ENCODE data around the gene NBPF1. TPM values are rescaled to one million over a fixed set of nuclear protein-coding genes. Genes with fewer than 3 reads are reported as not detected.
A peak's percentile ranks its signal among the peaks of the same experiment; 100 is the strongest.
"Not testable (repeated sequence)": the region's sequence is repeated elsewhere in the genome, so short reads cannot be mapped to it uniquely, and the experiment has no call there.

NBPF1 gene
- total RNA-seq, 1 donor from 2014 or later = 20.2 TPM

GRCh38 chr1:16553244-16553643, 60.1 kb downstream of the NBPF1 start:
- DNase-seq (ENCODE audit: low read depth in 2 of 2) = not testable (repeated sequence)

GRCh38 chr1:16550212-16550918, 63.0 kb downstream of the NBPF1 start:
- not testable (repeated sequence) for DNase-seq (ENCODE audit: low read depth in 2 of 2)

DNA sequence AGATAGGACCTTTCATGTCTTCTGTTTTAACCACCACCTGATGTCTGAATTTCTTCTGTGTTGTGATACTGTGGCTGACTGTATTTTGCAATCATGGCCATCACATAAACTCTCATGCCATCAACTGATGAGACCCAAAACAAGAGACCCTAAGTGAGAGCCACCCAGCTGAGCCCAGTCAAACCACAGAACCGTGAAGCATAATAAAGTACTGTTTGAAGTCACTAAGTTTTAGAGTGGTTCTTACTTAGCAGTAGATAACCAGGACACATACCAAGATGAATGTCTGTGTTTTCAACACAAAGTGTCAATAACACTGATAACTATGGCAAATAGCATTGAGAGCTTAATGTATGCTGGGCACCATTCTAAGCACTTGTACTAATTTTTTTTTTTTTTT, 63.8 kb downstream of the NBPF1 start:
- not testable (repeated sequence) for DNase-seq (ENCODE audit: low read depth in 2 of 2)

DNA sequence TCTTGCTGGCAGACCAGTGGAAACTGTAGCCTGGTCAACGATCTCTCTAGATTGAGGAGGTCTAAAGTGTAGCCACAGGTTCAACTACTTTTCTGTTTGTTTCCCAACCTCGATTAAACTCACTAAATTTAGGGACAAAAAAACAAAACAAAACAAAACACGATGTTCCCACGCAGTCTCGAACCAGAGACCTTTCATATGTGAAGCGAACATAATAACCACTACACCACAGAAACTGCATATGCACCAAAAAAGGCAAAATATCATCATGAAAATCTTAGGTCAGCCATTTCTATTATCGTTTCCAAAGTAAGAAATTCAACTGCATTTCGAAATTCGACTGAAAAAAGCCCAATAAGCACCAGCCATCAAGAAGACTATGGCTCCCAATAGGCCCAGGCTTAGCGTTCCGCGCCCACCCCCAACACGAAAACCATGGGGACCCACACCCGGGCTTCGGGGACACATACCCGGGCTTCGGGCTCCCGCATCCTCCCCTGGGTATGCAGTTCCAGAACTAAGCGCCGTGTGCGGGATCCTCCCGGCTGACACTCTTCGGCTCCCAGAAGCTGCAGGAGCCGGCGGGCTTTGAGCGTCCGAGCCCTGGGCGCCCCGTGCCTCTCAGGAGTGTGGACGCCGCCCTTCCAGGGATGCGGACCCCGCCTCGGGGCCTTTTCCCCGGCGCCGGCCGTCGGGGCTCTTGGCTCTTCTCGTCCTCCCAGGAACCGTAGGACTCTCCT, 65.7 kb downstream of the NBPF1 start:
- DNase-seq (ENCODE audit: low read depth in 2 of 2) = not testable (repeated sequence)

DNA sequence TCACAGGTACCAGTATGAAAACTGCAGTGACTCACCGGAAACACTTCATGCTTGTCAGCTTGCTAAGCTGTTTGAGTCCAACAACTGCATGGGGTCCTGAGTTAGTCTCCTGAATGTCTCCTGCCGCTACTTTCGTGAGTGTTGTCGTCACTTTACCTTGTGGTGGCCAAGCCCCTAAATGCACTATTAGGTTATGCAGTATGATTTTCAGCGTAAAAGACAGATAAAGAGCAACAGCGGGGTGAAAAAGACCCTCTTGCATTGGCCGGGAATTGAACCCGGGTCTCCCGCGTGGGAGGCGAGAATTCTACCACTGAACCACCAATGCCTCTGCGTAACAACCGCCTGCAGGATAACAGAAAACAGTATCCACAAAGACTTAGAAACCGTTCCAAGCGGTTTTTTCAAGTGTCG, 67.7 kb downstream of the NBPF1 start:
- DNase-seq (ENCODE audit: low read depth in 2 of 2) = peak; percentile 25 to 68

GRCh38 chr1:16540421-16540893, 72.9 kb downstream of the NBPF1 start:
- DNase-seq (ENCODE audit: low read depth in 2 of 2) = not testable (repeated sequence)

- not testable (repeated sequence) for DNase-seq (ENCODE audit: low read depth in 2 of 2)
Measured at GRCh38 chr1:16537528-16537927, 75.8 kb downstream of the NBPF1 start.

GRCh38 chr1:16536796-16537195, 76.6 kb downstream of the NBPF1 start:
- DNase-seq (ENCODE audit: low read depth in 2 of 2) = not testable (repeated sequence)

- not testable (repeated sequence) for DNase-seq (ENCODE audit: low read depth in 2 of 2)
Measured at GRCh38 chr1:16535898-16536297, 77.5 kb downstream of the NBPF1 start.

GRCh38 chr1:16535487-16535886, 77.9 kb downstream of the NBPF1 start:
- peak in 1 of 2 donors; percentile 7 for DNase-seq (ENCODE audit: low read depth in 2 of 2)

GRCh38 chr1:16534829-16535456, 78.4 kb downstream of the NBPF1 start:
- DNase-seq (ENCODE audit: low read depth in 2 of 2) = peak; percentile 10 to 30

GRCh38 chr1:16534239-16534828, 79.0 kb downstream of the NBPF1 start:
- not testable (repeated sequence) for DNase-seq (ENCODE audit: low read depth in 2 of 2)

- DNase-seq (ENCODE audit: low read depth in 2 of 2) = not testable (repeated sequence)
Measured at GRCh38 chr1:16532235-16532991, 81.0 kb downstream of the NBPF1 start.

- DNase-seq (ENCODE audit: low read depth in 2 of 2) = not testable (repeated sequence)
Measured at GRCh38 chr1:16528338-16528737, 85.0 kb downstream of the NBPF1 start.

DNA sequence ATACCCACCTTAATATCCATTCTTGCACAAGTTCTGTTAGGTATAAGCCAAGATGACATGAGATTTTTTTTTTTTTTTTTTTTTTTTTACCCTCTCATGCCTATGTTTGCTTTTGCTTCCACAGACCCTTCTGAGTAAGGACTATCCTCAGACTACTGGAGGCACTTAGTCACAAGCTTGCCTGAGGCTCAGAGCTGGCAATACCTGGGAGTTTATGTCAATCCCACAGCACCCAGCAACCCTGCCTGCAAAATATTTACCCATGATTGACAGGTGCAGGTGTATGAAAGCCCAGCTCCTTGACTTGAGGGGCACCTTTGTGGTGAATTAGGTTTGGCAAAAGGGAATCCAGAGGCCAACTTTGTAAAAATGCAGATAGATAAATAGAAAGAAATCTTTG, 87.6 kb downstream of the NBPF1 start:
- DNase-seq (ENCODE audit: low read depth in 2 of 2) = not testable (repeated sequence)

GRCh38 chr1:16521679-16522078, 91.7 kb downstream of the NBPF1 start:
- not testable (repeated sequence) for DNase-seq (ENCODE audit: low read depth in 2 of 2)

DNA sequence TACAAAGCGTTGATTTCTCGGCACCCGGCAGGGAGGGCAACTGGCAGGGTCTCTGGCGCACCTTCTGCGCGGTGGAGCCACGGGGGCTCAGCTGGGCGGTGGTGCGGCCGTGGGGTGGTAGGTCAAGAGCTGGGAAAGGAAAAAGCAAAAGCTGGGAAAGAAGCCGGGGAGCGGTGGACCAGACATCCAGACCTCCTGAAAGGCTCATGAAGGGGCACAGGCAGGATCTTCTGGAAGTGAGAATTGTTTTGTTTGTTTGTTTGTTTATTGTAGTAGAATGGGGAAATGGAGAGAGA, 92.1 kb downstream of the NBPF1 start:
- DNase-seq (ENCODE audit: low read depth in 2 of 2) = no peak

- DNase-seq (ENCODE audit: low read depth in 2 of 2) = peak; percentile 11 to 12
Measured at GRCh38 chr1:16520435-16521287, 92.7 kb downstream of the NBPF1 start.

DNA sequence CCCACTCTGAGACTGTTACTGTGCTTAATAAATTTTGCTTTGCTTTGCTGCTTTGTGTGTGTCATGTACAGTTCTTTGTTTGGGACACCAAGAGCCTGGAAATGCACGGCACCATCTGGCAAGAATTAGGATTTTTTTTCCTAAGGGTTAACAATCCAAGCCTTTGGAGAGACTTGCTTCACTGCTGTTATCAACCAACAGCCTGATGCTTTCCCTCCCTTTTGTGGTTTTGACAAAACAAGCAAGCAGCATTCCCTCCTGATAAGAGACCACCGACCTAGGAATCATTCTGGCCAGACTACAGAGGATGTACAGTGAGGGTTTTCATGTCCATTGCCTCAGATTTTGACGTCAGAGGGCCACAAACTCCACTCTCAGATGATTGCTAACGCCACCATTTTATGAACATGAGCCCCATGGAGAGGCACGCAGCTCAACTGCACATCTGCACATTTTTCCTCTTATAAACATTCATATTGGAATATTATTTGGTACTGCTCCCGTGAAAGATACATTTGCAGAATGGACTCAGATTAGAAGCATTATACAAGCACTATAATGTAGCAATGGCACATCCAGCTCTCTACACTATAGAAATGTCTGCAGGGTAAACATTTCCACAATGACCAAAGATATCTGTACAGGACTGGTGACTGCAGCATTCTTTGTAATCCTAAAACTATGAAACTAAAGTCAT, 94.0 kb downstream of the NBPF1 start:
- not testable (repeated sequence) for DNase-seq (ENCODE audit: low read depth in 2 of 2)

GRCh38 chr1:16518913-16519254, 94.5 kb downstream of the NBPF1 start:
- not testable (repeated sequence) for DNase-seq (ENCODE audit: low read depth in 2 of 2)

Data from lung microvascular endothelial cell (primary cell).